K562 (cell line): ENCODE measurements around the gene CTDNEP1.

Experiments
- EZH2 ChIP-seq: IDR thresholded peaks from 2 replicates; pipeline ENCODE4 v1.6.1; 2012; ENCODE audit warnings: low read depth, mild to moderate bottlenecking, inconsistent platforms, low read length, borderline replicate concordance
- KDM1A ChIP-seq, 2 experiments: fragments of 450-650 bp; IDR thresholded peaks; 2 replicates each; pipeline ENCODE4 v1.6.1; 2016; ENCODE audit warnings: mild to moderate bottlenecking in 2 of 2
- ZNF561 ChIP-seq: fragments of 450-650 bp; formaldehyde crosslinking; conservative IDR thresholded peaks from 2 replicates; pipeline ENCODE4 v1.4.0; 2020; ENCODE audit warnings: mild to moderate bottlenecking, moderate library complexity
- TF ChIP-seq, protein P1 (sequence below): sonication (generic); formaldehyde crosslinking; IDR thresholded peaks from 2 replicates; pipeline ENCODE4 v1.8.1; 2023; ENCODE audit warnings: mild to moderate bottlenecking, missing genetic modification reagents

DNA sequence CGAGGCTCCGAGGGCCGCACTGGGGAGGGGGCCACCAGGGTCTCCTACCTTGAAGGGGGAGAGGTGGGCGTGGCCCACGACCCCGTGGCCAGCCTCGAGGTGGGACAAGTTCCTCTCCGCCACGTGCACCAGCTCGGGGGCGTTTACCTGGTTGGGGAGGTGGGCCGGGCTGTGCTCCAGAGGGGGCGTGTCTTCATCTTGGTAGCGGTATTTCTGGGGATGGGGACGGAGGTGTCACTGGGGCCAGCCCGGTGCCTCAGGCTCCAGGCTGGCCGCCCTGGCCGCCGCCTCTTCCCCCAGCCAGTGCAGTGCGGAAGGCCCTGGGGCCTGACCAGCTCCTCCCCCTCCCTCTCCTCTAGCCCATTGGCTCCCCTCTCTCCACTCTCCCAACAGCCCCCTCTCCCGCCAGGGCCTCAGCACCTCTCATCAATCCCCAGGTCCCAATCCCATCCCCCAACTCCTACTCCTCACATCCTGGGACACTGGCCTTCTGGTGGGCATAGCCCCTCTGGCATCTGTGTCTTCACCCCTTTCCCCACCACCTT lies 43.4 kb downstream of the CTDNEP1 start:
- TF ChIP-seq KDM1A (IDR thresholded peaks at IDR 0.05): no peak
- TF ChIP-seq ZNF561: no peak
- TF ChIP-seq, protein P1, sequence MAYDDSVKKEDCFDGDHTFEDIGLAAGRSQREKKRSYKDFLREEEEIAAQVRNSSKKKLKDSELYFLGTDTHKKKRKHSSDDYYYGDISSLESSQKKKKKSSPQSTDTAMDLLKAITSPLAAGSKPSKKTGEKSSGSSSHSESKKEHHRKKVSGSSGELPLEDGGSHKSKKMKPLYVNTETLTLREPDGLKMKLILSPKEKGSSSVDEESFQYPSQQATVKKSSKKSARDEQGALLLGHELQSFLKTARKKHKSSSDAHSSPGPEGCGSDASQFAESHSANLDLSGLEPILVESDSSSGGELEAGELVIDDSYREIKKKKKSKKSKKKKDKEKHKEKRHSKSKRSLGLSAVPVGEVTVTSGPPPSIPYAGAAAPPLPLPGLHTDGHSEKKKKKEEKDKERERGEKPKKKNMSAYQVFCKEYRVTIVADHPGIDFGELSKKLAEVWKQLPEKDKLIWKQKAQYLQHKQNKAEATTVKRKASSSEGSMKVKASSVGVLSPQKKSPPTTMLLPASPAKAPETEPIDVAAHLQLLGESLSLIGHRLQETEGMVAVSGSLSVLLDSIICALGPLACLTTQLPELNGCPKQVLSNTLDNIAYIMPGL: no peak
- no peak for TF ChIP-seq EZH2
